Panc1 (cell line): ENCODE data around the gene ACOT8. TPM values are rescaled to one million over a fixed set of nuclear protein-coding genes. Genes with fewer than 3 reads are reported as not detected.
A peak's percentile ranks its signal among the peaks of the same experiment; 100 is the strongest.

ENCODE experiments used
- ATAC-seq: fragments of 200-7000 bp; cut with Tn5 transposase; 2 replicates; pipeline ENCODE4 v1.9.1; 2020; ENCODE audit warnings: mild to moderate bottlenecking, moderate library complexity
- BruUV-seq: library from RNA; stranded (reverse); fragments of 400-500 nt; replicated peaks from 2 replicates; lab custom pipeline; 2021; lab: Mats Ljungman, UMichigan
- CTCF ChIA-PET: fragments of 300-600 bp; sonication (Branson Sonifier 250); formaldehyde crosslinking; loops from one replicate; lab custom pipeline; 2022; ENCODE audit warnings: antibody characterized with exemption; lab: Charles Lee
- POLR2A ChIA-PET: fragments of 300-600 bp; sonication (Branson Sonifier 250); formaldehyde crosslinking; loops from one replicate; lab custom pipeline; 2022; ENCODE audit warnings: antibody characterized with exemption; lab: Charles Lee
- DNase-seq: peaks from one replicate; pipeline ENCODE4 v3.0.0-alpha.2; 2010; ENCODE audit warnings: low read depth, low spot score
- H3K27ac ChIP-seq: 2 replicates; pipeline ENCODE4 v1.5.1; 2011; ENCODE audit warnings: mild to moderate bottlenecking, low read length, inconsistent platforms
- H3K27me3 ChIP-seq: fragments of 200-500 bp; sonication (Bioruptor generic); 2 replicates; pipeline ENCODE4 v1.6.0; 2014; ENCODE audit warnings: low read length, inconsistent platforms; ENCODE audit not compliant: control insufficient read depth, insufficient read depth
- H3K36me3 ChIP-seq: fragments of 200-500 bp; sonication (Bioruptor generic); 2 replicates; pipeline ENCODE4 v1.5.1; 2014; ENCODE audit warnings: inconsistent platforms, mild to moderate bottlenecking, low read length, moderate library complexity; ENCODE audit not compliant: control insufficient read depth, insufficient read depth
- H3K4me1 ChIP-seq: 2 replicates; pipeline ENCODE4 v1.5.1; 2011; ENCODE audit warnings: inconsistent platforms, mild to moderate bottlenecking, low read length, moderate library complexity; ENCODE audit not compliant: control insufficient read depth, insufficient read depth
- H3K4me3 ChIP-seq, 2 experiments: 2 replicates each; pipeline ENCODE4 v1.5.1; 2011 to 2012; ENCODE audit warnings: low read depth in 2 of 2, low read length in 2 of 2, mild to moderate bottlenecking in 2 of 2, inconsistent platforms in 1 of 2, moderate library complexity in 1 of 2
- H3K9me3 ChIP-seq: fragments of 200-500 bp; sonication (Bioruptor generic); 2 replicates; pipeline ENCODE4 v1.5.1; 2014; ENCODE audit warnings: low read depth, mild to moderate bottlenecking, inconsistent platforms, low read length, moderate library complexity; ENCODE audit not compliant: control insufficient read depth, insufficient read depth
- CTCF ChIP-seq: fragments of 450-650 bp; IDR thresholded peaks from 2 replicates; pipeline ENCODE4 v1.5.1; 2017; ENCODE audit warnings: mild to moderate bottlenecking
- POLR2AphosphoS5 ChIP-seq: IDR thresholded peaks from 2 replicates; pipeline ENCODE4 v1.6.1; 2012; ENCODE audit warnings: mild to moderate bottlenecking, low read depth, low read length, moderate library complexity
- REST ChIP-seq, 2 experiments: IDR thresholded peaks; 2 replicates each; pipeline ENCODE4 v1.6.1; 2011 to 2012; ENCODE audit warnings: low read depth in 2 of 2, control low read depth in 1 of 2, low read length in 1 of 2, mild to moderate bottlenecking in 1 of 2, moderate library complexity in 1 of 2; ENCODE audit not compliant: insufficient read depth in 1 of 2
- SIN3A ChIP-seq: IDR thresholded peaks from 2 replicates; pipeline ENCODE4 v1.6.1; 2012; ENCODE audit warnings: low read depth, mild to moderate bottlenecking, low read length, moderate library complexity, borderline replicate concordance; ENCODE audit not compliant: insufficient read depth
- TCF7L2 ChIP-seq: IDR thresholded peaks from 2 replicates; pipeline ENCODE4 v1.6.1; 2011; ENCODE audit warnings: mild to moderate bottlenecking, low read depth, low read length, inconsistent platforms
- in situ Hi-C: cut with HindIII; loops from 2 replicates; pipeline ENCODE4 v1.10.0; 2016; ENCODE audit warnings: low sequenced_read_pairs, low pct_unique_long_range_greater_than_20kb
- intact Hi-C: fragments of 100-400 bp; cut with micrococcal nuclease; formaldehyde crosslinking; loops from one replicate; pipeline ENCODE4 v1.10.0; 2022; ENCODE audit not compliant: unreplicated experiment
- total RNA-seq: library from RNA; stranded (reverse); gene quantifications from one replicate; pipeline ENCODE4 v1.2.1, GENCODE V29; 2021; ENCODE audit not compliant: unreplicated experiment

ACOT8 gene
- total RNA-seq, 1 experiment from 2014 or later: 21.1 TPM

GRCh38 chr20:45890077-45890984 lies 33.1 kb upstream of the ACOT8 start:
- H3K27me3 ChIP-seq: no peaks in the 10 kb centered on the region
- H3K27ac ChIP-seq: peak overlapping the region; percentile 81
- peaks cover 3% of the 10 kb centered on the region; the same call in 1 of the 2 replicates for H3K36me3 ChIP-seq
- intact Hi-C loops (no loop called here), in situ Hi-C loops (no loop called here)
- H3K9me3 ChIP-seq: no peaks in the 10 kb centered on the region
- H3K4me1 ChIP-seq: peaks cover 12% of the 10 kb centered on the region
- ChIA-PET POLR2A (interaction anchor here (1.2 kb wide), 1 partner anchor 9 kb away, joined by 6 read pairs; the partner anchor contains the start of gene ZSWIM1), CTCF (interaction anchor here (0.5 to 1.6 kb wide), 6 partner anchors 9 to 1805 kb away, joined by 3 to 7 read pairs (median 4); partner anchors contain the start of gene ZSWIM1)
- H3K4me3 ChIP-seq: peak overlapping the region; percentile 68 to 74
- no peak for DNase-seq
- TF ChIP-seq SIN3A (no peak), REST (IDR thresholded peaks at IDR 0.05; ENCODE audit: insufficient read depth in 1 of 2, low read depth in 2 of 2, low read length in 1 of 2) (no peak), TCF7L2 (no peak), POLR2AphosphoS5 (no peak), CTCF (peak; percentile 88)
- BruUV-seq: no TSS peak
- peak; percentile 81 for ATAC-seq

- no peak for ATAC-seq
- ChIA-PET CTCF (interaction anchor here (0.6 kb wide), 1 partner anchor 71 kb away, joined by 3 read pairs; no protein-coding TSS in a partner anchor), POLR2A (no interaction called here)
- peaks cover 5% of the 10 kb centered on the region; the same call in 1 of the 2 replicates for H3K36me3 ChIP-seq
- in situ Hi-C loops (no loop called here), intact Hi-C loops (no loop called here)
- DNase-seq: no peak
- no peaks in the 10 kb centered on the region for H3K27me3 ChIP-seq
- no TSS peak for BruUV-seq
- no peak overlapping the region for H3K27ac ChIP-seq
- H3K9me3 ChIP-seq: no peaks in the 10 kb centered on the region
- H3K4me3 ChIP-seq: no peak overlapping the region
- TF ChIP-seq REST (IDR thresholded peaks at IDR 0.05; ENCODE audit: insufficient read depth in 1 of 2, low read depth in 2 of 2, low read length in 1 of 2): no peak
- no peak for TF ChIP-seq SIN3A
- TF ChIP-seq TCF7L2: no peak
- no peak for TF ChIP-seq POLR2AphosphoS5
- no peak for TF ChIP-seq CTCF
- peaks cover 16% of the 10 kb centered on the region for H3K4me1 ChIP-seq
Measured at GRCh38 chr20:45888681-45889080, 31.5 kb upstream of the ACOT8 start.
